PFSK-1 (cell line): Measurements from ENCODE around the gene RRH. TPM values are rescaled to one million over a fixed set of nuclear protein-coding genes. Genes with fewer than 3 reads are reported as not detected.

Source experiments
- FOXP2 ChIP-seq: optimal IDR thresholded peaks from 2 replicates; pipeline ENCODE3; 2011; ENCODE audit warnings: borderline replicate concordance, control low read depth, inconsistent platforms; ENCODE audit not compliant: insufficient read depth; ENCODE audit errors: extremely low read length, extremely low read depth
- POLR2AphosphoS5 ChIP-seq: IDR thresholded peaks from 2 replicates; pipeline ENCODE4 v1.6.1; 2012; ENCODE audit warnings: low read depth, mild to moderate bottlenecking, control low read depth, low read length, moderate library complexity
- SIN3A ChIP-seq: IDR thresholded peaks from 2 replicates; pipeline ENCODE4 v1.6.1; 2012; ENCODE audit warnings: mild to moderate bottlenecking, low read length, moderate library complexity, borderline replicate concordance; ENCODE audit not compliant: insufficient read depth
- TAF1 ChIP-seq: IDR thresholded peaks from 2 replicates; pipeline ENCODE4 v1.6.1; 2012; ENCODE audit warnings: low read length, control low read depth, borderline replicate concordance; ENCODE audit not compliant: insufficient read depth
- polyA plus RNA-seq: library from polyadenylated mRNA; unstranded; fragments of >200 nt; gene quantifications from one replicate; pipeline ENCODE4 v1.2.1, GENCODE V29; 2012; ENCODE audit warnings: low read depth, missing spikeins; ENCODE audit not compliant: insufficient read length
- TF ChIP-seq, protein P1 (sequence below), 2 experiments: IDR thresholded peaks; 2 replicates each; pipeline versions ENCODE4 v1.6.1 to v1.8.0; 2011 to 2012; ENCODE audit warnings: low read depth in 2 of 2, low read length in 2 of 2, control low read depth in 1 of 2, inconsistent platforms in 1 of 2, mild to moderate bottlenecking in 1 of 2, moderate library complexity in 1 of 2; ENCODE audit not compliant: insufficient read depth in 1 of 2

RRH gene, protein sequence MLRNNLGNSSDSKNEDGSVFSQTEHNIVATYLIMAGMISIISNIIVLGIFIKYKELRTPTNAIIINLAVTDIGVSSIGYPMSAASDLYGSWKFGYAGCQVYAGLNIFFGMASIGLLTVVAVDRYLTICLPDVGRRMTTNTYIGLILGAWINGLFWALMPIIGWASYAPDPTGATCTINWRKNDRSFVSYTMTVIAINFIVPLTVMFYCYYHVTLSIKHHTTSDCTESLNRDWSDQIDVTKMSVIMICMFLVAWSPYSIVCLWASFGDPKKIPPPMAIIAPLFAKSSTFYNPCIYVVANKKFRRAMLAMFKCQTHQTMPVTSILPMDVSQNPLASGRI
- not detected for polyA plus RNA-seq

DNA sequence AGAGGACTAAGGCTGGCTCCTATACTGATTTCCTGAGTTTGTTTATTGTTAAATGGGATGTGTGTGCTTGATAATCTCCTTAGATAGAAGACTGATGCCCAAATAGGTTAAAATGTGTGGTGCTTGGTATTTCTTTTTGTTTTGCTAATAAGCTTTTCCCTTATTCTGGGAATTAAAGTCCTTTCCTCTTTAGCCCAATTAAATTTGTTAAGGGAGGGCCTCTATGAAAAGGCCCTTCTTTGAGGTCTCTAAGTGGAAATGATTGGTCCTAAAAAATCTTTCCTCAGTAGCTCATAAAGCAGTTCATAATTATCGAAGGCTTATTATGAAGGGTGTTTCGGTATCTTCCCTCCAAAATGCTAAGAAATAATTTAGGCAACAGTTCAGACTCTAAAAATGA is at the start of gene RRH:
RRH (plus strand) TSS at position 301 of the 400 bp plus-strand sequence; CDS start at position 357, 56 bp downstream.
- TF ChIP-seq FOXP2, result no peak
- TF ChIP-seq TAF1, result no peak
- no peak for TF ChIP-seq SIN3A
- no peak for TF ChIP-seq POLR2AphosphoS5
- TF ChIP-seq, protein P1, sequence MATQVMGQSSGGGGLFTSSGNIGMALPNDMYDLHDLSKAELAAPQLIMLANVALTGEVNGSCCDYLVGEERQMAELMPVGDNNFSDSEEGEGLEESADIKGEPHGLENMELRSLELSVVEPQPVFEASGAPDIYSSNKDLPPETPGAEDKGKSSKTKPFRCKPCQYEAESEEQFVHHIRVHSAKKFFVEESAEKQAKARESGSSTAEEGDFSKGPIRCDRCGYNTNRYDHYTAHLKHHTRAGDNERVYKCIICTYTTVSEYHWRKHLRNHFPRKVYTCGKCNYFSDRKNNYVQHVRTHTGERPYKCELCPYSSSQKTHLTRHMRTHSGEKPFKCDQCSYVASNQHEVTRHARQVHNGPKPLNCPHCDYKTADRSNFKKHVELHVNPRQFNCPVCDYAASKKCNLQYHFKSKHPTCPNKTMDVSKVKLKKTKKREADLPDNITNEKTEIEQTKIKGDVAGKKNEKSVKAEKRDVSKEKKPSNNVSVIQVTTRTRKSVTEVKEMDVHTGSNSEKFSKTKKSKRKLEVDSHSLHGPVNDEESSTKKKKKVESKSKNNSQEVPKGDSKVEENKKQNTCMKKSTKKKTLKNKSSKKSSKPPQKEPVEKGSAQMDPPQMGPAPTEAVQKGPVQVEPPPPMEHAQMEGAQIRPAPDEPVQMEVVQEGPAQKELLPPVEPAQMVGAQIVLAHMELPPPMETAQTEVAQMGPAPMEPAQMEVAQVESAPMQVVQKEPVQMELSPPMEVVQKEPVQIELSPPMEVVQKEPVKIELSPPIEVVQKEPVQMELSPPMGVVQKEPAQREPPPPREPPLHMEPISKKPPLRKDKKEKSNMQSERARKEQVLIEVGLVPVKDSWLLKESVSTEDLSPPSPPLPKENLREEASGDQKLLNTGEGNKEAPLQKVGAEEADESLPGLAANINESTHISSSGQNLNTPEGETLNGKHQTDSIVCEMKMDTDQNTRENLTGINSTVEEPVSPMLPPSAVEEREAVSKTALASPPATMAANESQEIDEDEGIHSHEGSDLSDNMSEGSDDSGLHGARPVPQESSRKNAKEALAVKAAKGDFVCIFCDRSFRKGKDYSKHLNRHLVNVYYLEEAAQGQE (IDR thresholded peaks at IDR 0.05; ENCODE audit: insufficient read depth in 1 of 2, low read depth in 2 of 2, low read length in 2 of 2), result no peak

DNA sequence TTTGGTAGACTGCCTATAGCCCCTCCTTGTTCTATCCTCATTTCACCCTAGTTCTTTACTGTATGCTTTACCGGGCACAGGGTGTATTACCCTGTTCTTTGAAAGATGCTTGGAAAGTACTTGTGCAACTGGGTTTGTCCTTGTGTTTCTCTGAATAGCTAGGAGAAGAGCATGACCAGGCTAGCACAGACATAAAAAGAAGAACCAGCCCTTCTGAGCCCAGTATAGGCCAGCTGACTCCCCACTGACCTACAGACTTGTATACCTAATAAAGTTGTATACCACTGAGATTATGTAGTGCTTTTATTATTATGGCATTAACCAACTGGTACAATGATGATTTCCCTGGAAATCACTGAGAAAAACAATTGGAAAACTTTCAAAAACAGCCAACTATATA is 40.9 kb upstream of the RRH start:
- no peak for TF ChIP-seq POLR2AphosphoS5
- TF ChIP-seq TAF1, result no peak
- no peak for TF ChIP-seq FOXP2
- no peak for TF ChIP-seq SIN3A
- TF ChIP-seq, protein P1 (IDR thresholded peaks at IDR 0.05; ENCODE audit: insufficient read depth in 1 of 2, low read depth in 2 of 2, low read length in 2 of 2), result no peak

DNA sequence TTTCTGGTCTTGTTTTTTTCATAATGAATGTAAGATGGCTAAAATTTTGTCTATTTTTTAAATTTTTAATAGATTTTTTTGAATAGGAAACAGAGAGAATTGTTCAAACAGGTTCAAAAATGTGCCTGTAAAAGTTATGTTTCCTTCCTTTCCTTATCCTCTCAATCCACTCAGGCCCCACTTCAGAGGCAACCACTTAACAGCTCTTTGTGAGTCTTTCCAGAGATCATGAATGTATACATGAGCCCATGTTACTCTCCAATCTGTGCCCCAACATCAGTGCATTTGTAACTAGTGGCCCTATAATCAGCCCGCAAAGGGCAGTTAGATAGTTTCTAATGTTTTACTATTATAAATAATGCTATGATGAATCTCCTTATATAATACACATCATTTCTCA is 40.0 kb upstream of the RRH start:
- TF ChIP-seq POLR2AphosphoS5 (no peak), TAF1 (no peak), SIN3A (no peak), FOXP2 (no peak)
- TF ChIP-seq, protein P1 (IDR thresholded peaks at IDR 0.05; ENCODE audit: insufficient read depth in 1 of 2, low read depth in 2 of 2, low read length in 2 of 2), result no peak

DNA sequence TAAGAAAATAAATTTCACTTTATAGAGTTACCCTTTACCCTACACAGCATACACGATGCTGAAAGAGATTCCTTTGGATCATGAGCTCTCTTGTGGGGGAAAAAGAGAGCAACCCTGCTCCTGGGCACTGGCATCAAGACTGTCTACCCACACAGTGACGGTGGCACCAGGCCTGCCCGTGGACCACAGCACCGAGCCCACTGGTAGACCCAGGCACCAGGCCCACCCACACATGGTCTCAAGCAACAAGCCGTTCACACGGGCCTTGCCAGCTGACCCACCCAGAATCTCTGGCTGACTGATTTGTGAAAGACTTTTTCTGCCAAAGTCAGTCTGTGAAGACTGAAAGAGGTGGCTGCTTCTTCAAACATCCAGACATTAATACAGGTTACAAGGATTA is 32.7 kb upstream of the RRH start:
- no peak for TF ChIP-seq TAF1
- TF ChIP-seq, protein P1 (IDR thresholded peaks at IDR 0.05; ENCODE audit: insufficient read depth in 1 of 2, low read depth in 2 of 2, low read length in 2 of 2), result no peak
- no peak for TF ChIP-seq FOXP2

DNA sequence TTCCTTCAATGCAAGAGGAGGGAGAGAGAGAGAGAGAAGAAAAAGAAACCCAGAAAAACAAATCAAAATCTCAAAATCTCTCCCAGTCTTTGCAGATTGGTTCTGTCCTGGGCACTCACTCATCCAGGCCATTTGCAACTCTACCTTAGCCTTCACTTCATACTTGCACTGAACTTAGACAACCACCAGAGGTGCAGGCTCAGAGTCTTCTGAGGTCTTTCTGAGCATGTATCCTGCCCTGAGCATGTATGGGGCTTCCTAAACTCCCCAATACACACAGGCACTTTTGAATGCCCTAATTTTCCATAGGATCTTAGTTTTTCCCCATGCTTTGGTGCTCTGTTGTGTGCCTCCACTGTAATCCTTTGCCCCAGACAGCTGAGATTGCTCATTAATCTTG is 28.9 kb upstream of the RRH start:
- TF ChIP-seq TAF1 (no peak), FOXP2 (no peak), POLR2AphosphoS5 (no peak), SIN3A (no peak)
- TF ChIP-seq, protein P1 (IDR thresholded peaks at IDR 0.05; ENCODE audit: insufficient read depth in 1 of 2, low read depth in 2 of 2, low read length in 2 of 2), result no peak
